GM19099 (cell line): ENCODE measurements around the gene WWOX.

Experiments
- POLR2A ChIP-seq: IDR thresholded peaks from 3 replicates; pipeline ENCODE4 v1.6.1; 2011; ENCODE audit warnings: low read depth; ENCODE audit not compliant: insufficient read length; ENCODE audit errors: extremely low read depth

WWOX gene

GRCh38 chr16:79110242-79110641, 1010.8 kb downstream of the WWOX start:
- no peak for TF ChIP-seq POLR2A

DNA sequence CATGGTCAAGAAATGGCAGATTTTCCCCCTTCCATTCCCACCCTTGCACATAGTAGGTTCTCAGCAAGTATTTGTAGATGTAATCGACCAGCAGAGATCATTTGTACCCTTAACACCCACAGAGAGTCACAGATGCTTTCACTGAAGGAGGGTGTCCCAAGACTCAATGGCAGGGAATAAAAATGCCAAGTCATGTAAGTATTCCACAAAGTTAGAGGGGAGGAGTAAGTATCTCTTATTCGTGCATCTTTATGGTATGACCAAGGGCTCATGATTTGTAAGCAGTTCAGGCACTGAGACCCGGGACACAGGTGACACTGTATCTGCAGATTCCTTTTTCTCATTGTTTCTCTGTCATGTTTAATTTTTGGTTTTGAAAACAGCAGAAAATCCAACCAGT, 1011.5 kb downstream of the WWOX start:
- no peak for TF ChIP-seq POLR2A

- no peak for TF ChIP-seq POLR2A
Observed at GRCh38 chr16:79112462-79112861, 1013.0 kb downstream of the WWOX start.

GRCh38 chr16:79113826-79114225, 1014.4 kb downstream of the WWOX start:
- TF ChIP-seq POLR2A, result no peak

DNA sequence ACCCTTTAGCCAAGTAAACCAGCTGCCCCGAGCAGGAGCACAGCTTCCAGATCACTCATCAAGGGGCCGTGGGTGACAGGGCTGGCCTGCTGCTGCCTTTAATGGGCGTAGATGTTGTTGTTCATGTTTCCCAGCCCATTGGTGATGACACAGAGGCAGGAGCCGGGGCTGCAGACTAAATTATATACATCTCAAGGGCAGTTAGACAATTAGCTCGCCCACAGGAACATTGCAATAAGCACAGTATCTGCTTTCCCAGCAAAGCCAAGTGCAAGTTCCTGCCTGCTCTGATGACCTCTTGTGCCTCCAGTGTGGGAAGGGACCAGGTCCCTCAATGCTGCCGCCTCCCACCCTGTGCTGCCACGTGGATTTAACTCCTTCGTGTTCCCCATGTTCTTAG, 1015.3 kb downstream of the WWOX start:
- TF ChIP-seq POLR2A, result no peak

DNA sequence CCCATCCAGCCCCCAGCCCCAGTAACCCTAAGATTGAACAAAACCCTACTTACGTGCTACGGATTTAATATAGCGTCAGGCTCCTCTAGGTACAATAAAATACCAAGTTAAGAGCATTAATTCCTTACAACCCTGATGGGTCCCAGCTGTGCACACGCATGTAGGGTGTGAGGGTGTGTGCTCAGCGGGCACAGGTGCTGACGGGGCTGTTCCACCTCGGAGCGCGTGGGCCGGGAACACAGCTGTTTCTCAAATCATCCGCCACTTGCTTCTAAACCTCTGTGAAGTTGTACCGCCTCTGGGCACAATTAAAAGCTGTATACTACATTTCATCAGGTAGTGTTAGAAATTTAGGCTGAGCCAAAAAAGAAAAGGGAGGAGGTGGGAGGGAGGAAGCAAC, 1022.5 kb downstream of the WWOX start:
- no peak for TF ChIP-seq POLR2A

GRCh38 chr16:79122343-79122742, 1022.9 kb downstream of the WWOX start:
- TF ChIP-seq POLR2A, result no peak

DNA sequence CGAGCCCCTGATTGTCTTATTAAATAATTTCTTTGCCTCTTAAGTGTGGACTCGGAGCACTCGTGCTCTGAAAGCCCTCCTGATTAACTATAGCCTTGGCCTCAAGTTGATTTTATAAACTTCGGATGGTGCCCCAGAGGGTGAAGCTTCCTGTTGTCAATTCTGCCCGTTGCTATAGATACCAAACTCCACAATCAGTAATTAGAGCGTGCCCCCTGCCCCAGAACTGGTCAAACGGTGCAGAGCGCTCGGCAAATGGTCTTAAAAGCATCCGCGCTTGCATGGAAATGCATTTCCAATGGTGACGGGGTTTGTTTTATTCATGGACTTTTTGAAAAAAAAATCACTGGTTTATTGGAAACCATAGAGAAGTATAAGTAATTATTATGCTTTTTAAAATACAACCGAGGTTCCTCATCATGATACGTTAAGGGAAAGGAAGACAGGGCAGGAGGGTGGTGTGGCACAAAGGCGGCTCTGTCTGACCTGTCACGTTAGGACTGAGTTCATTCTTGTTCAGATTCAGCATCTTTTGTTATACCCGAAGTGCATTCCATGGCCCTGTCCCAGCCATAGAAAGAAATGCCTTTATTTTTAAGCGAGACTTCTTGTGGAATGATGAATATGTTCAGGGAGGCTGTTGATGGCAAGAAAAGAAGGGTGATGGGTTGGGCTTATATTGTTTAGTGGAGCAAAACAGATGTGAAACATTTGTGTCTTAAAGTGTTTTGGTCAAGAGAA, 1024.7 kb downstream of the WWOX start:
- no peak for TF ChIP-seq POLR2A

DNA sequence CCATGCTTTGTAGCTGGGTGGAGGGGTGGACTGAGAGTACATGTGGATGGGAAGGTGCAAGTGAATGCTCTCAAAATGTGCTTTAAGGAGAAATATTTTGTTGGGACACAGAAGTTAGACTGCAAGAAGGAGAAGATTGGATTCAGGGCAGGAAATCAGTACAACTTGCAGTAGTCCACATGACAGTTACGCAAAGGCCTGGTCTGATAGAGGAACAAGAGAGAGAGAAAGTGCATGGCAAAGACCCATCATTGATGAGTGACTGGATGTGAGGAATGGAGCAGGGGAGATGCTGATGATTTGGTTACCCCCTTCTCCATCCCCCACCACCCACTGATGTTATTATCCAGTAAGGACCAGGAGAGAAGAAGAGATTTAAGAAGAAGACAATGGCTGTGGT, 1028.3 kb downstream of the WWOX start:
- TF ChIP-seq POLR2A, result no peak

DNA sequence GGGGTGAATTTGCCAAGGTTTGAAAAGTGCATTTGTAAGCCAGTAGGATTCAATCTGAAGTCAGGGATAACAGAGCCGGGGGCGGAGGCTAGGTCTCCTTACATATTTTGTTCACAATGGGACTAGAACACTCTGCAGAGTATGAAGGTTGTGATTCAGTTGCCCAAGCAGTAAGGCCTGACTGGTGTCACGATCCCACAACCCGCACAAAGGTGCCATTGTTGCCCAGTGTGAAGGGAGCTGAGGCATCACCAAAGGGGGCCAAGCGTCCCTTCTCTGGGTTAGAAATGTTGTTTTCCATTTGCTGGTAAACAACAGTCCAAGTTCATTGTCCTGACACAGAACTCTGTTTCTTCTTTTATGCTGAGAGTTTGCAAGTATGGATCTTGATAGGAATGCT, 1029.3 kb downstream of the WWOX start:
- no peak for TF ChIP-seq POLR2A

DNA sequence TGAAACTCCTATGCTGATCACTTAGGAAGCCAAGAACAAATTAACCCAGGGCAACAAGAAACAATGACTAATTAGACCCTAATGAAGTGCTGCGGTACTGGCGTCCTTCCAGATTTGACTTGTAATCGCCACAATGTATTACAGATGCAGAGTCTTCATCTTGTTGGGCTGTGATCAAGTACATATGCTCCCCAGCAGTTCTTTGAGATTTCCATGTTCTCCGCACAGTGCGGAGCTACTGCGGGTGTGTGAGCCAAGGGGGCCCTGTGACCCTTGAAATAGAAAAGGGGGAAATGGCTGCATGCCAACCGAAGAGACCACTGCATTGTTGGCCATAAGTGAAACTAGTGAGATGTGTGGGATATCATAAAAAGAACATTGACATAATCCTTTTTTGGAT, 1031.2 kb downstream of the WWOX start:
- TF ChIP-seq POLR2A, result no peak

DNA sequence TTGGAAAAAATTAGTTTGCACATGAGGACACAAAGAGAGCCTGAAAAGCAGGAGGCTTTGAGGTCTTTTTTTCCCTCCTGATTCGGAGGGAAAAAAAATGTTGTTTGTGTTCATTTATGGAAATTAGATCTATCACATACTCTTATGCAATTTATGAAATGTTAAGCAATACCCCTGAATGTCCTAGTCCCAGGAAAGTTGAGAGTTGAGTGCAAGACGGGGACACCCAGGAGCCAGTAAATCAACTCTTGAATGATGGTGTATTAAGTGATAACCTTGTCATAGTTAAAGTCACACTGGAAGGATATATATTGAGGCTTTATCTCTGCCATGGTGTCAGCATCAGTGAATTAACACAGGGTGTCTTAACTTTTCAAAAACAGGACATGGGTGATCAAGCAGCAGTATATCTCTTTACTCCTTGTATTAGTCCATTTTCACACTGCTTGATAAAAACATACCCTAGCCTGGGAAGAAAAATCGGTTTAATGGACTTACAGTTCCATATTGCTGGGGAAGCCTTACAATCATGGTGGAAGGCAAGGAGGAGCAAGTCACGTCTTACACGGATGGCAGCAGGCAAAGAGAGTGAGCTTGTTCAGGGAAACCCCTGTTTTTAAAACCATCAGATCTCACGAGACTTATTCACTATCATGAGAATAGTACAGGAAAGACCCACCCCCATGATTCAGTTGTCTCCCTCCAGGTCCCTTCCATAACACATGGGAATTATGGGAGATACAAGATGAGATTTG, 1032.0 kb downstream of the WWOX start:
- TF ChIP-seq POLR2A, result no peak

GRCh38 chr16:79132701-79133100, 1033.2 kb downstream of the WWOX start:
- no peak for TF ChIP-seq POLR2A

- TF ChIP-seq POLR2A, result no peak
Observed at GRCh38 chr16:79134300-79134699, 1034.8 kb downstream of the WWOX start.

- TF ChIP-seq POLR2A, result no peak
Observed at GRCh38 chr16:79136955-79137354, 1037.5 kb downstream of the WWOX start.

DNA sequence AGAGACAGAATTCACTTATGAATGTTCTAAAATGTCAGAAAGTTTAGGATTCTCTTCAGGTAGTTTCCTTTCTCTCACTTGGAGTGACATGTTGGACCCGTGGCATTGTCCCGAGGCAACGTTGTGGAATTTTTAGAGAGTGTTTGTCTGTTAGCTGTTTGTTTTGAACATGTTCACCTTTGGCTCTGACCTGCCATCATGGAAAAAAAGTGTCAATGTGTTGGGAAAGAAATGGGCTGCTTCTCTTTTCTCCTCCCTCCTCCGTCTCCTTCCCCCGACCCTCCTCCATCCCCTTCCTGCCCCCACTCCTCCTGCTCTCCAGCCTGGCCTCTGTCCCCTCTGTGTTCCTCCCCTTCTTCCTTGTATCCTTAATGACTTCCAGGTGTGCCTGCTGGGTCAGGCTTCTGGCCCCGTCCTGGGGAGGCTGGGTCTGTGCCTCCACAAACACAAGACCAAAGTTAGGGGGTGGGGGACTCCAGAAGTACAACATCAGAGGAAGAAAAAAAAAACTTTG, 1038.0 kb downstream of the WWOX start:
- no peak for TF ChIP-seq POLR2A
